SK-N-SH treated with all-trans-retinoic acid at 6 μM for 48 hours (cell line): ENCODE measurements around the gene TPGS1.

Source experiments
- ATAC-seq: fragments of 200-7000 bp; cut with Tn5 transposase; 3 replicates; pipeline ENCODE4 v1.9.1; 2020; ENCODE audit warnings: mild to moderate bottlenecking, moderate library complexity
- ARNTL ChIP-seq: fragments of 450-650 bp; formaldehyde crosslinking; IDR thresholded peaks from 2 replicates; pipeline ENCODE4 v1.5.0; 2020; ENCODE audit warnings: low read depth, mild to moderate bottlenecking, moderate library complexity, borderline replicate concordance
- BACH2 ChIP-seq: fragments of 250-450 bp; sonication (Bioruptor Pico); IDR thresholded peaks from 2 replicates; pipeline ENCODE4 v1.9.0; 2021; ENCODE audit warnings: mild to moderate bottlenecking, borderline replicate concordance
- CREB5 ChIP-seq: fragments of 250-450 bp; sonication (Bioruptor Pico); IDR thresholded peaks from 2 replicates; pipeline ENCODE4 v1.5.1; 2020; ENCODE audit warnings: low read depth, mild to moderate bottlenecking, moderate library complexity
- CSDC2 ChIP-seq: fragments of 250-450 bp; sonication (Bioruptor Pico); IDR thresholded peaks from 2 replicates; pipeline ENCODE4 v1.5.0; 2020; ENCODE audit warnings: mild to moderate bottlenecking, moderate library complexity
- CSRNP3 ChIP-seq: fragments of 250-450 bp; sonication (Bioruptor Pico); IDR thresholded peaks from 2 replicates; pipeline ENCODE4 v1.5.1; 2021; ENCODE audit warnings: mild to moderate bottlenecking, moderate library complexity
- ESRRG ChIP-seq: fragments of 250-450 bp; sonication (Bioruptor Pico); IDR thresholded peaks from 2 replicates; pipeline ENCODE4 v1.6.1; 2021; ENCODE audit warnings: mild to moderate bottlenecking
- ISL1 ChIP-seq: fragments of 250-450 bp; sonication (Bioruptor Pico); IDR thresholded peaks from 2 replicates; pipeline ENCODE4 v2.1.2; 2022; ENCODE audit warnings: mild to moderate bottlenecking, moderate library complexity
- OSR1 ChIP-seq: fragments of 250-450 bp; sonication (Bioruptor Pico); IDR thresholded peaks from 2 replicates; pipeline ENCODE4 v1.8.0; 2022; ENCODE audit warnings: moderate library complexity, mild to moderate bottlenecking, inconsistent platforms
- PATZ1 ChIP-seq: fragments of 250-450 bp; sonication (Bioruptor Pico); IDR thresholded peaks from 2 replicates; pipeline ENCODE4 v1.8.0; 2020; ENCODE audit warnings: mild to moderate bottlenecking, moderate library complexity, borderline replicate concordance
- POU6F1 ChIP-seq: fragments of 250-450 bp; sonication (Bioruptor Pico); IDR thresholded peaks from 2 replicates; pipeline ENCODE4 v1.8.0; 2021; ENCODE audit warnings: low read depth, mild to moderate bottlenecking, moderate library complexity, borderline replicate concordance
- PPARA ChIP-seq: fragments of 250-450 bp; sonication (Bioruptor Pico); IDR thresholded peaks from 2 replicates; pipeline ENCODE4 v1.5.0; 2020; ENCODE audit warnings: mild to moderate bottlenecking, borderline replicate concordance
- RARB ChIP-seq: fragments of 250-450 bp; sonication (Bioruptor Pico); IDR thresholded peaks from 2 replicates; pipeline ENCODE4 v1.8.0; 2021; ENCODE audit warnings: mild to moderate bottlenecking, moderate library complexity
- SNAI2 ChIP-seq: fragments of 250-450 bp; sonication (Bioruptor Pico); IDR thresholded peaks from 2 replicates; pipeline ENCODE4 v1.5.0; 2020; ENCODE audit warnings: mild to moderate bottlenecking, moderate library complexity
- TOX ChIP-seq: fragments of 250-450 bp; sonication (Bioruptor Pico); IDR thresholded peaks from 2 replicates; pipeline ENCODE4 v1.8.0; 2021; ENCODE audit warnings: mild to moderate bottlenecking, moderate library complexity, borderline replicate concordance
- TSHZ2 ChIP-seq: fragments of 250-450 bp; sonication (Bioruptor Pico); IDR thresholded peaks from 2 replicates; pipeline ENCODE4 v1.5.0; 2020; ENCODE audit warnings: mild to moderate bottlenecking, moderate library complexity
- ZC3H10 ChIP-seq: fragments of 250-450 bp; sonication (Bioruptor Pico); IDR thresholded peaks from 2 replicates; pipeline ENCODE4 v1.5.1; 2021; ENCODE audit warnings: mild to moderate bottlenecking, moderate library complexity
- ZFP3 ChIP-seq: fragments of 250-450 bp; sonication (Bioruptor Pico); IDR thresholded peaks from 2 replicates; pipeline ENCODE4 v1.5.0; 2020; ENCODE audit warnings: mild to moderate bottlenecking, moderate library complexity
- ZFP30 ChIP-seq: fragments of 450-650 bp; formaldehyde crosslinking; IDR thresholded peaks from 2 replicates; pipeline ENCODE4 v1.5.0; 2022; ENCODE audit warnings: mild to moderate bottlenecking, moderate library complexity
- ZNF565 ChIP-seq: fragments of 450-650 bp; formaldehyde crosslinking; conservative IDR thresholded peaks from 2 replicates; pipeline ENCODE4 v1.5.0; 2020; ENCODE audit warnings: low read depth, mild to moderate bottlenecking, moderate library complexity
- ZNF70 ChIP-seq: fragments of 450-650 bp; formaldehyde crosslinking; IDR thresholded peaks from 2 replicates; pipeline ENCODE4 v1.5.0; 2020; ENCODE audit warnings: mild to moderate bottlenecking, moderate library complexity
- ZNF8 ChIP-seq: fragments of 450-650 bp; formaldehyde crosslinking; IDR thresholded peaks from 2 replicates; pipeline ENCODE4 v1.5.0; 2020; ENCODE audit warnings: mild to moderate bottlenecking, moderate library complexity

Gene TPGS1

GRCh38 chr19:514166-514663 lies 6.9 kb downstream of the TPGS1 start:
- ATAC-seq = no peak
- no peak for TF ChIP-seq ESRRG (CRISPR knock-in tag)

- TF ChIP-seq PPARA (CRISPR knock-in tag) (no peak), PATZ1 (CRISPR knock-in tag) (no peak), ARNTL (CRISPR knock-in tag) (no peak), SNAI2 (CRISPR knock-in tag) (no peak), CREB5 (no peak), ZFP3 (CRISPR knock-in tag) (no peak), ZC3H10 (CRISPR knock-in tag) (no peak), ZNF565 (CRISPR knock-in tag) (no peak), BACH2 (CRISPR knock-in tag) (no peak), CSDC2 (no peak), ISL1 (CRISPR knock-in tag) (no peak), POU6F1 (no peak), RARB (CRISPR knock-in tag) (no peak), ZFP30 (CRISPR knock-in tag) (no peak)
- ATAC-seq = no peak
Observed at GRCh38 chr19:517721-518597, 10.7 kb downstream of the TPGS1 start.

GRCh38 chr19:518598-519231 lies 11.4 kb downstream of the TPGS1 start:
- ATAC-seq = no peak

More at GRCh38 chr19:518598-519231, 11.4 kb downstream of the TPGS1 start:
- TF ChIP-seq ZFP3 (CRISPR knock-in tag) = no peak
- TF ChIP-seq CSRNP3 (CRISPR knock-in tag) = no peak
- no peak for TF ChIP-seq SNAI2 (CRISPR knock-in tag)
- no peak for TF ChIP-seq ARNTL (CRISPR knock-in tag)
- TF ChIP-seq ZFP30 (CRISPR knock-in tag) = no peak
- no peak for TF ChIP-seq PPARA (CRISPR knock-in tag)
- TF ChIP-seq CSDC2 = no peak
- TF ChIP-seq POU6F1 = no peak
- no peak for TF ChIP-seq ZNF565 (CRISPR knock-in tag)
- TF ChIP-seq OSR1 (CRISPR knock-in tag) = no peak
- TF ChIP-seq ISL1 (CRISPR knock-in tag) = no peak
- TF ChIP-seq BACH2 (CRISPR knock-in tag) = no peak
- no peak for TF ChIP-seq CREB5
- TF ChIP-seq ESRRG (CRISPR knock-in tag) = no peak
- no peak for TF ChIP-seq ZC3H10 (CRISPR knock-in tag)
- TF ChIP-seq TOX (CRISPR knock-in tag) = no peak
- no peak for TF ChIP-seq TSHZ2 (CRISPR knock-in tag)
- TF ChIP-seq ZNF70 (CRISPR knock-in tag) = no peak
- TF ChIP-seq ZNF8 (CRISPR knock-in tag) = no peak
